Measurements from ENCODE around the gene DDX20. TPM values are rescaled to one million over a fixed set of nuclear protein-coding genes. Genes with fewer than 3 reads are reported as not detected.

DDX20 gene
- total RNA-seq, 1 donor from 2014 or later, result 13.2 TPM

- Histone ChIP-seq H3K36me3 (ENCODE audit: control insufficient read depth, insufficient read depth, low read length) (peaks cover 8% of the 10 kb centered on the region), H3K27me3 (ENCODE audit: control insufficient read depth, insufficient read depth, low read length) (no peaks in the 10 kb centered on the region), H3K4me3 (ENCODE audit: low read depth, low read length) (no peak overlapping the region)
- no peak for TF ChIP-seq CTCF (IDR thresholded peaks at IDR 0.05; ENCODE audit: insufficient read depth, low read length, severe bottlenecking)
- FAIRE-seq (no peak), DNase-seq (ENCODE audit: low read depth) (no peak)
Observed at GRCh38 chr1:111733992-111734341, 21.7 kb upstream of the DDX20 start.

- H3K4me3 ChIP-seq (ENCODE audit: low read depth, low read length), result no peak overlapping the region
- FAIRE-seq (no peak), DNase-seq (ENCODE audit: low read depth) (no peak)
- peaks cover 8% of the 10 kb centered on the region for H3K36me3 ChIP-seq (ENCODE audit: control insufficient read depth, insufficient read depth, low read length)
- no peaks in the 10 kb centered on the region for H3K27me3 ChIP-seq (ENCODE audit: control insufficient read depth, insufficient read depth, low read length)
- TF ChIP-seq CTCF (IDR thresholded peaks at IDR 0.05; ENCODE audit: insufficient read depth, low read length, severe bottlenecking), result no peak
Observed at GRCh38 chr1:111734426-111734825, 21.3 kb upstream of the DDX20 start.

GRCh38 chr1:111734856-111735255, 20.8 kb upstream of the DDX20 start:
- FAIRE-seq (no peak), DNase-seq (ENCODE audit: low read depth) (no peak)
- Histone ChIP-seq H3K27me3 (ENCODE audit: control insufficient read depth, insufficient read depth, low read length) (no peaks in the 10 kb centered on the region), H3K36me3 (ENCODE audit: control insufficient read depth, insufficient read depth, low read length) (peaks cover 8% of the 10 kb centered on the region), H3K4me3 (ENCODE audit: low read depth, low read length) (no peak overlapping the region)
- no peak for TF ChIP-seq CTCF (IDR thresholded peaks at IDR 0.05; ENCODE audit: insufficient read depth, low read length, severe bottlenecking)

GRCh38 chr1:111735321-111735720, 20.4 kb upstream of the DDX20 start:
- no peaks in the 10 kb centered on the region for H3K27me3 ChIP-seq (ENCODE audit: control insufficient read depth, insufficient read depth, low read length)
- FAIRE-seq, result no peak
- DNase-seq (ENCODE audit: low read depth), result no peak
- no peak for TF ChIP-seq CTCF (IDR thresholded peaks at IDR 0.05; ENCODE audit: insufficient read depth, low read length, severe bottlenecking)
- H3K36me3 ChIP-seq (ENCODE audit: control insufficient read depth, insufficient read depth, low read length), result peaks cover 8% of the 10 kb centered on the region
- H3K4me3 ChIP-seq (ENCODE audit: low read depth, low read length), result no peak overlapping the region

- DNase-seq (ENCODE audit: low read depth), result no peak
- no peak overlapping the region for H3K4me3 ChIP-seq (ENCODE audit: low read depth, low read length)
- no peaks in the 10 kb centered on the region for H3K27me3 ChIP-seq (ENCODE audit: control insufficient read depth, insufficient read depth, low read length)
- FAIRE-seq, result no peak
- peaks cover 8% of the 10 kb centered on the region for H3K36me3 ChIP-seq (ENCODE audit: control insufficient read depth, insufficient read depth, low read length)
- no peak for TF ChIP-seq CTCF (IDR thresholded peaks at IDR 0.05; ENCODE audit: insufficient read depth, low read length, severe bottlenecking)
Observed at GRCh38 chr1:111735858-111736544, 19.7 kb upstream of the DDX20 start.

All from bronchial epithelial cell (primary cell).